MM.1S (cell line): ENCODE results near the gene PAFAH1B2.
A peak's percentile ranks its signal among the peaks of the same experiment; 100 is the strongest.

Experiments
- DNase-seq: peaks from one replicate; pipeline ENCODE4 v3.0.0-alpha.2; 2015
- H2AFZ ChIP-seq: fragments of 300-600 bp; sonication (generic); 2 replicates; pipeline ENCODE4 v1.6.0; 2016; ENCODE audit warnings: antibody characterized with exemption, low read length
- H3F3A ChIP-seq: fragments of 300-600 bp; sonication (generic); 2 replicates; pipeline ENCODE4 v1.6.1; 2016; ENCODE audit warnings: mild to moderate bottlenecking, antibody characterized with exemption, low read length, moderate library complexity, mixed read lengths; ENCODE audit not compliant: insufficient read depth
- H3K27ac ChIP-seq: fragments of 300-600 bp; sonication (generic); 2 replicates; pipeline ENCODE4 v1.5.1; 2016; ENCODE audit warnings: mild to moderate bottlenecking, low read length
- H3K27me3 ChIP-seq: fragments of 300-600 bp; sonication (generic); replicated peaks from 2 replicates; pipeline ENCODE4 v1.6.0; 2016; ENCODE audit warnings: low read length; ENCODE audit not compliant: insufficient read depth
- H3K36me3 ChIP-seq: fragments of 300-600 bp; sonication (generic); replicated peaks from 2 replicates; pipeline ENCODE4 v1.6.1; 2016; ENCODE audit warnings: mild to moderate bottlenecking, low read length, mixed read lengths; ENCODE audit not compliant: insufficient read depth
- H3K4me1 ChIP-seq: fragments of 300-600 bp; sonication (generic); 2 replicates; pipeline ENCODE4 v1.6.1; 2016; ENCODE audit warnings: low read length, mixed read lengths
- H3K4me2 ChIP-seq: fragments of 300-600 bp; sonication (generic); 2 replicates; pipeline ENCODE4 v1.6.0; 2016; ENCODE audit warnings: low read depth, low read length
- H3K4me3 ChIP-seq: fragments of 300-600 bp; sonication (generic); 2 replicates; pipeline ENCODE4 v1.5.1; 2016; ENCODE audit warnings: low read length, mixed read lengths
- H3K79me2 ChIP-seq: fragments of 300-600 bp; sonication (generic); 2 replicates; pipeline ENCODE4 v1.6.1; 2016; ENCODE audit warnings: mixed run types, low read length, mixed read lengths
- H3K9ac ChIP-seq: fragments of 300-600 bp; sonication (generic); 2 replicates; pipeline ENCODE4 v1.6.1; 2016; ENCODE audit warnings: low read length, mixed read lengths
- H3K9me2 ChIP-seq: fragments of 300-600 bp; sonication (generic); replicated peaks from 2 replicates; pipeline ENCODE4 v1.6.1; 2016; ENCODE audit warnings: mild to moderate bottlenecking, low read length, mixed read lengths; ENCODE audit not compliant: insufficient read depth
- H3K9me3 ChIP-seq: fragments of 300-600 bp; sonication (generic); replicated peaks from 2 replicates; pipeline ENCODE4 v1.6.1; 2016; ENCODE audit warnings: mild to moderate bottlenecking, low read length, mixed read lengths; ENCODE audit not compliant: insufficient read depth
- H4K20me1 ChIP-seq: fragments of 300-600 bp; sonication (generic); 2 replicates; pipeline ENCODE4 v1.6.1; 2016; ENCODE audit warnings: mild to moderate bottlenecking, low read length, moderate library complexity, mixed read lengths; ENCODE audit not compliant: insufficient read depth
- EZH2 ChIP-seq: fragments of 300-600 bp; sonication (generic); optimal IDR thresholded peaks from 2 replicates; pipeline ENCODE3; 2017; ENCODE audit warnings: low read depth, mild to moderate bottlenecking, antibody characterized with exemption, low read length, mixed read lengths
- EZH2phosphoT487 ChIP-seq: fragments of 300-600 bp; sonication (generic); IDR thresholded peaks from 2 replicates; pipeline ENCODE4 v1.6.1; 2018; ENCODE audit warnings: antibody characterized with exemption, low read length
- TF ChIP-seq, protein P1 (sequence below): fragments of 300-600 bp; sonication (generic); IDR thresholded peaks from 2 replicates; pipeline ENCODE4 v1.5.1; 2016; ENCODE audit warnings: antibody characterized with exemption, low read length, mixed read lengths

Gene PAFAH1B2

DNA sequence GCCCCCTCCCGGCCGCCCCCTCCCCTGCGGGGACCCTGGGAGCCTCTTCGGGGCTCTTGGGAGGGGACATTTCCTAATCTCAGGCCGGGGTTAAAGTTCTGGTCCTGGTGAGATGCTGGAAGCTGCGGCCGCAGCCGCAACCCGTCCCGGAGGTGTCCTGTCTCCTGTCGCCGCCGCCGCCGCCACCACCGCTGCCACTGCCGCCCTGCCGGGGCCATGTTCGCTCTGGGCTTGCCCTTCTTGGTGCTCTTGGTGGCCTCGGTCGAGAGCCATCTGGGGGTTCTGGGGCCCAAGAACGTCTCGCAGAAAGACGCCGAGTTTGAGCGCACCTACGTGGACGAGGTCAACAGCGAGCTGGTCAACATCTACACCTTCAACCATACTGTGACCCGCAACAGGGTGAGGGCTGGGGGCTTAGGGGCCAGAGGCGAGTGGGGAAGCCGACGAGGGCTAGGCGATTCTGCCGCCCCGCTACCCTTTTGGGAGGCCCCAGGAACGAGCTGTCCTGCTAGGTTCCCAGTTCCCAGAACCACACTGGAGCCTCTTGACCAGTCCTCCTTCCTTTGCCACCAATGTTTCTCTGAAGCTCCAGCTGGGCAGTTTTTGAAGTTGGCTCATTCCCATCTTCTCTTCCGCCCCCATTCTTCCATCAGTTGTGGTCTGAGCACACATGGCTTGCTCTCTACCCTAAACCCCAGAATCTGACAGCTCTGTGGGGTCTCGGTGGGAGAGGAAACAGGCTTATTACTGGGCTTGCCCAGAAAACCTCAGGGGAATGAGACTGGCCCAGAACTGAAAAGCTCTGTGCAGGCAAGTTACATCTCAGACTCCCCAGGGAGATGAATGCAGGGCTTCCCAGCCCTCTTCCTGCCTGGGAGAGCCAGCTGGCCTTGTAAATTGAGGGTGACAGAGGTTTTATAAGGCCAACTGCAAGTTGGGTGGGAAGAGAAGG, 35.2 kb downstream of the PAFAH1B2 start:
- Histone ChIP-seq H3K4me2 (peak overlapping the region; percentile 94), H4K20me1 (no peaks in the 10 kb centered on the region), H3K36me3 (no peaks in the 10 kb centered on the region), H3K9ac (peak overlapping the region; percentile 77), H3K4me1 (peaks cover 15% of the 10 kb centered on the region), H3K9me3 (no peaks in the 10 kb centered on the region), H3K4me3 (peak overlapping the region; percentile 94), H3K27ac (peak overlapping the region; percentile 17; the same call in 1 of the 2 replicates), H3K9me2 (no peaks in the 10 kb centered on the region), H3K27me3 (no peaks in the 10 kb centered on the region), H3F3A (no peaks in the 10 kb centered on the region), H3K79me2 (no peaks in the 10 kb centered on the region), H2AFZ (peak overlapping the region; percentile 96)
- peak; percentile 26 for DNase-seq
- no peak for TF ChIP-seq EZH2phosphoT487
- TF ChIP-seq, protein P1, sequence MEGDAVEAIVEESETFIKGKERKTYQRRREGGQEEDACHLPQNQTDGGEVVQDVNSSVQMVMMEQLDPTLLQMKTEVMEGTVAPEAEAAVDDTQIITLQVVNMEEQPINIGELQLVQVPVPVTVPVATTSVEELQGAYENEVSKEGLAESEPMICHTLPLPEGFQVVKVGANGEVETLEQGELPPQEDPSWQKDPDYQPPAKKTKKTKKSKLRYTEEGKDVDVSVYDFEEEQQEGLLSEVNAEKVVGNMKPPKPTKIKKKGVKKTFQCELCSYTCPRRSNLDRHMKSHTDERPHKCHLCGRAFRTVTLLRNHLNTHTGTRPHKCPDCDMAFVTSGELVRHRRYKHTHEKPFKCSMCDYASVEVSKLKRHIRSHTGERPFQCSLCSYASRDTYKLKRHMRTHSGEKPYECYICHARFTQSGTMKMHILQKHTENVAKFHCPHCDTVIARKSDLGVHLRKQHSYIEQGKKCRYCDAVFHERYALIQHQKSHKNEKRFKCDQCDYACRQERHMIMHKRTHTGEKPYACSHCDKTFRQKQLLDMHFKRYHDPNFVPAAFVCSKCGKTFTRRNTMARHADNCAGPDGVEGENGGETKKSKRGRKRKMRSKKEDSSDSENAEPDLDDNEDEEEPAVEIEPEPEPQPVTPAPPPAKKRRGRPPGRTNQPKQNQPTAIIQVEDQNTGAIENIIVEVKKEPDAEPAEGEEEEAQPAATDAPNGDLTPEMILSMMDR = no peak
- no peak for TF ChIP-seq EZH2

DNA sequence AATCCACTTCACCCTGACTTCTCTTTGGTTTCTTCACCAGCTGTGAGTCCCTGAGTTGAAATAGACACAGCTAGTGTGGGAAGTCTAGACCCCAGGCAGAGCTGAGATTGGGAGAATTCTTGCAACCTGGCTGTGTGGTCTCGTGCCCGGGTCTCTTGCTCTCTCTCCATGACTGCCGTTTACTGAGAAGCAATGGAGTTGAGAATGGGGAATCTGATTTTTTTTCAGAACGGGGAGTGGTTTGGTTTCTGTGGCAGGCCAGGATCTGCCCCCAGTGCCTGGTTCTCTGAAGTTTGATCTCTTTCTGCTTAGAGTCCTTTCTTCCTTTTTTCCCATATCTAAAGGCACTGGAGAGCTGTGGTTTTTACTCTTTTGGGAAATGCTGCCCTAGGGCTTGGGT, 35.9 kb downstream of the PAFAH1B2 start:
- Histone ChIP-seq H3K4me2 (peak overlapping the region; percentile 94), H2AFZ (no peak overlapping the region), H3K4me3 (peak overlapping the region; percentile 94; the same call in 1 of the 2 replicates), H3K9me2 (no peaks in the 10 kb centered on the region), H3K79me2 (no peaks in the 10 kb centered on the region), H4K20me1 (no peaks in the 10 kb centered on the region), H3K9me3 (no peaks in the 10 kb centered on the region), H3K27me3 (no peaks in the 10 kb centered on the region), H3F3A (no peaks in the 10 kb centered on the region), H3K27ac (no peak overlapping the region), H3K4me1 (peaks cover 15% of the 10 kb centered on the region), H3K9ac (peak overlapping the region; percentile 77; the same call in 1 of the 2 replicates), H3K36me3 (no peaks in the 10 kb centered on the region)
- no peak for DNase-seq
- TF ChIP-seq, protein P1 = no peak
- no peak for TF ChIP-seq EZH2phosphoT487
- TF ChIP-seq EZH2 = no peak

DNA sequence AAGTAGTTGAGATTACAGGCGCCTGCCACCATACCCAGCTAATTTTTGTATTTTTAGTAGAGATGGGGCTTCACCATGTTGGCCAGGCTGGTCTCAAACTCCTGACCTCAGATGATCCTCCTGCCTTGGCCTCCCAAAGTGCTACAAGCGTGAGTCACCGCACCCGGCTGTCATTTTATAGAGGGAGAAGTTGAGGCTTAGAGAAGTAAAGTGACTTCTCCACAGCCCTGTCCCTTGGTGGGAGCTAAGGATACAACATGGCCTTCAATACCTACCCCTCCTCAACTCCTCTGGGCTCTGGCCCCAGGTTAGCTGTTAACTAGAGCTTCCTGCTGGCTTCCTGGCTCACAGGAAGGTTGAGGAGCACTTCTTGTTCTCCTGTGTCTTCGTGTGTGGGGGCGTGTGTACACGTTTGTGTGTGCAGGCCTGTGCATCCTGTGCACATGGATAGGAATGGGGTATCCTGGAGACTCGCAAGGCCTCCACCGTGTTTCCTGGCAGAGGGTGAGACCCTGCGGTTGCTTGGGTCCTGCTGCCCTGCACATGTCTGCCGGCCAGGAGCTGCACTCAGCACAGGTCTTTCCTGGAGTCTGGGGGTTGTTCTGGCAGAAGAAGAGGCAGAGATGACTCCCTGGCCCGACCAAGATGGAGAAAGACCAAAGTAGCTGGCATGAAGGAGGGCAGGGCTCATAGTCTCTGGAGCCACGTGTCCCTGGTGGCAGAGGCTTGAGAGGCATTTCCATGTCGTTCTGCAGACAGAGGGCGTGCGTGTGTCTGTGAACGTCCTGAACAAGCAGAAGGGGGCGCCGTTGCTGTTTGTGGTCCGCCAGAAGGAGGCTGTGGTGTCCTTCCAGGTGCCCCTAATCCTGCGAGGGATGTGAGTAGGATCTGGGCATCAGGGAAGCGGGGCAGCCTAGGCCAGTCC, 36.8 kb downstream of the PAFAH1B2 start:
- H2AFZ ChIP-seq = peak overlapping the region; percentile 56; the same call in 1 of the 2 replicates
- no peak for TF ChIP-seq EZH2
- TF ChIP-seq, protein P1 = peak; percentile 77
- no peak for TF ChIP-seq EZH2phosphoT487
- no peaks in the 10 kb centered on the region for H3K27me3 ChIP-seq
- peaks cover 15% of the 10 kb centered on the region for H3K4me1 ChIP-seq
- no peaks in the 10 kb centered on the region for H3K9me3 ChIP-seq
- no peaks in the 10 kb centered on the region for H3K9me2 ChIP-seq
- H3F3A ChIP-seq = no peaks in the 10 kb centered on the region
- peak; percentile 74 for DNase-seq
- H3K36me3 ChIP-seq = no peaks in the 10 kb centered on the region
- no peak overlapping the region for H3K9ac ChIP-seq
- H3K27ac ChIP-seq = no peak overlapping the region
- H3K4me3 ChIP-seq = no peak overlapping the region
- H3K4me2 ChIP-seq = peak overlapping the region; percentile 35; the same call in 1 of the 2 replicates
- no peaks in the 10 kb centered on the region for H3K79me2 ChIP-seq
- H4K20me1 ChIP-seq = no peaks in the 10 kb centered on the region
